Activated naive CD8-positive, alpha-beta T cell treated with anti-CD3 and anti-CD28 coated beads, Interleukin-2, amount 10 ng/mL, durations not matched to agents 7 days and 5 days (primary cell): Measurements from ENCODE around the gene BUB1B. TPM values are rescaled to one million over a fixed set of nuclear protein-coding genes. Genes with fewer than 3 reads are reported as not detected.

Experiments used
- ATAC-seq: fragments of 150-1000 bp; cut with Tn5 transposase; one replicate; pipeline ENCODE4 v1.10.0; 2021; ENCODE audit warnings: low read depth, moderate library complexity
- POLR2A ChIA-PET: fragments of 350-600 bp; sonication (Branson Sonifier 250); formaldehyde crosslinking; loops from one replicate; lab custom pipeline; 2021; ENCODE audit warnings: antibody characterized with exemption; lab: Charles Lee
- DNase-seq: peaks from one replicate; pipeline ENCODE4 v3.0.0; 2021
- H3K27ac Mint-ChIP-seq: one replicate; pipeline ENCODE4 v1.8.0; 2022; ENCODE audit warnings: mild to moderate bottlenecking, mixed read lengths
- H3K27me3 Mint-ChIP-seq: one replicate; pipeline ENCODE4 v1.8.0; 2022; ENCODE audit warnings: mild to moderate bottlenecking, moderate library complexity, mixed read lengths
- H3K36me3 Mint-ChIP-seq: one replicate; pipeline ENCODE4 v1.8.0; 2021; ENCODE audit warnings: mild to moderate bottlenecking, mixed read lengths
- H3K4me1 Mint-ChIP-seq: one replicate; pipeline ENCODE4 v1.8.0; 2021; ENCODE audit warnings: mixed read lengths
- H3K4me3 Mint-ChIP-seq: one replicate; pipeline ENCODE4 v1.8.0; 2022; ENCODE audit warnings: mild to moderate bottlenecking, moderate library complexity, mixed read lengths
- H3K9me3 Mint-ChIP-seq: one replicate; pipeline ENCODE4 v1.8.0; 2021; ENCODE audit warnings: mixed read lengths
- total RNA-seq, 2 experiments: library from RNA; stranded (reverse); gene quantifications; one replicate each; pipeline ENCODE4 v1.2.3, GENCODE V29; 2021

The BUB1B gene
- total RNA-seq, 2 experiments from 2014 or later: 59.3 TPM

GRCh38 chr15:40250771-40251483 is 90.1 kb downstream of the BUB1B start:
- Mint-ChIP-seq H3K27ac (no peak overlapping the region), H3K4me3 (no peak overlapping the region), H3K4me1 (peaks cover 9% of the 10 kb centered on the region), H3K27me3 (peaks cover 39% of the 10 kb centered on the region), H3K9me3 (no peaks in the 10 kb centered on the region), H3K36me3 (no peaks in the 10 kb centered on the region)
- no peak for DNase-seq
- ATAC-seq: no peak
- POLR2A ChIA-PET: no interaction called here

DNA sequence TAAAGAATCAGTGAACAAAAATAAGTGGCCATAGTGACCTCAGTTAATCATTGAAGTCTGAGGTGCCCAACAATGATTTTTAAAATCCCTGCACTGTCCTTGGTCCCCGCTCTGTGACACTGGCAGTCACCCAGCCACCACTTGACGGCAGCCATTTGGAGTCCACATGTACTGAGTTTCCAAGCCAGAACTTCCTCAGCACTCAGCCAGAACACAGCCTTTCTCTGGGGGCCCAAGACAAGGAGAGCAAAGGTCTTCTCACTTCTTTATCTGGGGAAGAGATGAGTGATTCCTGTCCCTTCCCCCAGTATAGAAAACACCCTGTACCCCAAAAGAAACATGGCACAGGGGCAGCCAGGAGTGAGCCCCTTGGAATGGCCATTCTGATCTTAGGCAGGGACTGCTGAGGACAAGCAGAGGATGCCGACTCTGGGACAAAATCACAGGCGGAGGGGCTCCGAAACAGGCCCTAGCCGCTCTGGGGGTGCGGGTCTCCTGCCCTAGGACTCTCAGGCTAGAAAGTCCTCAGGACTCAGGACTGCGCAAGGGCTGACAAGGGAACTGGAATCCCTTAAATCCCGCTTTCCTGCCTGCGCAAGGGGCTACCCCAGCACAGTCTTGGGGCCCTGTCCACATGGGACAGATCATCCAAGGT is 90.7 kb downstream of the BUB1B start:
- no peak overlapping the region for H3K27ac Mint-ChIP-seq
- POLR2A ChIA-PET: no interaction called here
- H3K4me3 Mint-ChIP-seq: peak overlapping the region; percentile 36
- H3K4me1 Mint-ChIP-seq: peaks cover 9% of the 10 kb centered on the region
- peaks cover 39% of the 10 kb centered on the region for H3K27me3 Mint-ChIP-seq
- ATAC-seq: no peak
- no peaks in the 10 kb centered on the region for H3K9me3 Mint-ChIP-seq
- H3K36me3 Mint-ChIP-seq: no peaks in the 10 kb centered on the region
- no peak for DNase-seq

- Mint-ChIP-seq H3K27ac (no peak overlapping the region), H3K27me3 (peaks cover 39% of the 10 kb centered on the region)
- POLR2A ChIA-PET: no interaction called here
Measured at GRCh38 chr15:40252141-40252437, 91.2 kb downstream of the BUB1B start.

DNA sequence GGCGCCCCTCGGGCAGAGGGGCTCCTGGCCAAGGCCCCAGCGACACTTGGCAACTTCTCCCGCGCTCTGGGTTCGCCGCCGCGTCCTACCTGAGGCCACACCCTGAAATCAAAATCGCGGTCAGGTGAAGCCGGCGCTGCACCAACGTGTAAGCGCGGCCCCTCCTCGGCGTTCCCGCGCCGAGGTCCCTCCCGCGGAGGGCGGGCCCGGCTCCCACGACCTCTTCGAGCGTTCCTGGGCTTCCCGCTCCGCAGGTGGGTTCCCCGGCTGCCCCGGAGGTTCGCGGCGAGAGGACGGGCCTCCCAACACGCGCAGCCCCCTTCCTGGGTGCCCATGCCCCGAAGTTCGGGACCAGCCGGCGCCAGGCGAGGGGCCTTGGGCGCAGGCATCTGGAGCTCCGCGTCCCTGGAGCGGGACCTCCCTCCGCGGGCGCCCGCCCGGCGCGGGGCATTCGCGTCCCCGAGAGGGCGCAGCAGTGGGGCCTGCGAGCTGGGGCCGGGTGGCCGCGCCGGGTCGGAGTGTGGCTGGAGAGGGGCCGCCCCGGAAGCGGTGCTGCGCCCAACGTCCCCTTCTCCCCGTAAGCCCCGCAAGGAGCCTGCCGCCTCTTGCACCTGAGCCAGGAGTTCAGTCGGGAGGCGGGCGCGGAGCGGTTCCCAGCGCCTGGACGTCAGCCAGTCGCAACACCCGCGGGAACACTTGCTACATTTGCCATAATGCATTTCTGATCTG is 91.7 kb downstream of the BUB1B start:
- H3K4me3 Mint-ChIP-seq: peak overlapping the region; percentile 84
- DNase-seq: peak; percentile 58
- H3K9me3 Mint-ChIP-seq: no peaks in the 10 kb centered on the region
- ATAC-seq: peak; percentile 59
- POLR2A ChIA-PET: no interaction called here
- peaks cover 39% of the 10 kb centered on the region for H3K27me3 Mint-ChIP-seq
- no peak overlapping the region for H3K27ac Mint-ChIP-seq
- no peaks in the 10 kb centered on the region for H3K36me3 Mint-ChIP-seq
- H3K4me1 Mint-ChIP-seq: peaks cover 9% of the 10 kb centered on the region

More at GRCh38 chr15:40252141-40252437, 91.2 kb downstream of the BUB1B start:
- Mint-ChIP-seq H3K4me1 (peaks cover 9% of the 10 kb centered on the region), H3K9me3 (no peaks in the 10 kb centered on the region), H3K4me3 (peak overlapping the region; percentile 32), H3K36me3 (no peaks in the 10 kb centered on the region)
- no peak for DNase-seq
- ATAC-seq: no peak

DNA sequence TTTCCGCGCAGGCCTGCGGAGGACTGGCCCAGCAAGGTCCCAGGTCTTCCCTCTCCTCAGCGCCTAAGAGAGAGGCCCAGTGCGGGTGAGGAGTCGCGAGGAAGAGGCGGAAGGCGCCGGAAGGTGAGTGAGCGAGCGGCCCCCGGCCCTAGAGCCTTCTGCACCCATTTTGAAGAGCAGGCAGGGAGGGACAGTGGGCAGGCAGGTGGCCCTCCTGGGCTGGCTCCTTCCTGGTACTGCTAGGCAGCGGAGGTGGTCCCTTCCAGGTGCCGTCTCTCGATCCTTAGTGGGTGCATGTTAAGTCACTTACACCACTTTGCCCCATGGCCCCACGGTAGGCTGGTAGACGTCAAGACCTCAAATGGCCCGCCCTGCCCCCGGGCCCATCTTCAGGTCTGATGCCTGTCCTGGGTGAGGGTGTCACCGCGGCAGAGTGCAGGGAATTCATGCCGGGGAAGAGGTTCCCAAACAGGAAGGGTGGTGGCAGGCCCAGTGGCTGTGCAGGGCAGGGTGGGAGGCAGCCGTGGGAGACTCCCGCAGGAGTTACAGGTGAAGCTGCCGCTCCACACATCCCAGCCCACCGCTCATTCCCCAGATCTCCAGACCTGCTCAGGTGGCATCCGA is 92.4 kb downstream of the BUB1B start:
- Mint-ChIP-seq H3K9me3 (no peaks in the 10 kb centered on the region), H3K27ac (no peak overlapping the region), H3K36me3 (no peaks in the 10 kb centered on the region), H3K27me3 (peaks cover 39% of the 10 kb centered on the region), H3K4me3 (peak overlapping the region; percentile 84), H3K4me1 (peaks cover 9% of the 10 kb centered on the region)
- peak; percentile 24 for ATAC-seq
- no peak for DNase-seq
- POLR2A ChIA-PET: no interaction called here

GRCh38 chr15:40254452-40254851 is 93.6 kb downstream of the BUB1B start:
- POLR2A ChIA-PET: no interaction called here
- Mint-ChIP-seq H3K4me3 (no peak overlapping the region), H3K36me3 (no peaks in the 10 kb centered on the region), H3K9me3 (no peaks in the 10 kb centered on the region), H3K27me3 (peaks cover 43% of the 10 kb centered on the region), H3K4me1 (peaks cover 9% of the 10 kb centered on the region), H3K27ac (no peak overlapping the region)
- ATAC-seq: no peak
- no peak for DNase-seq

DNA sequence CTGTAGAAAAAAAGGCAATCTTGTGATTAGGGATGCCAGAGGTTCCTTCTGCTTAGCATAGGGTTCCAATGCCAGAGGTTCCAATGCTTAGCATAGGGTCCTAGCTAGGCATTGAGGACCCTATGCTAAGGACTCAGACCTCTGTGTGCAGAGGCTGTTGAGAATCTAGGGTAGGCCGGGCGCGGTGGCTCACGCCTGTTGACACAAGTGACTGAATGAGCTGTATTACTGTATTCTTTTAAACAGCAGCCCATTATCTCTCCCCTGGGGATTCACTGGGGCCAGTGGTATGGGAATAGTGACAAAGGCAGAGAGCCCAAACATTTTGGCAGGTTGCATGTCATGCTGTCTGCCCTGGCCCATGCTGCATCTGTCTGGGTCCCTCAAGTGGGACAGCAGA is 94.2 kb downstream of the BUB1B start:
- Mint-ChIP-seq H3K9me3 (no peaks in the 10 kb centered on the region), H3K27me3 (peaks cover 40% of the 10 kb centered on the region), H3K4me1 (peaks cover 9% of the 10 kb centered on the region), H3K4me3 (no peak overlapping the region), H3K36me3 (no peaks in the 10 kb centered on the region), H3K27ac (no peak overlapping the region)
- POLR2A ChIA-PET: interaction anchor here (0.5 kb wide), 1 partner anchor 438 kb away, joined by 3 read pairs; no protein-coding TSS in a partner anchor
- no peak for DNase-seq
- ATAC-seq: no peak

- DNase-seq: no peak
- H3K4me1 Mint-ChIP-seq: peaks cover 9% of the 10 kb centered on the region
- POLR2A ChIA-PET: no interaction called here
- H3K4me3 Mint-ChIP-seq: no peak overlapping the region
- H3K36me3 Mint-ChIP-seq: no peaks in the 10 kb centered on the region
- no peak overlapping the region for H3K27ac Mint-ChIP-seq
- ATAC-seq: peak; percentile 31
- H3K9me3 Mint-ChIP-seq: no peaks in the 10 kb centered on the region
- H3K27me3 Mint-ChIP-seq: peaks cover 30% of the 10 kb centered on the region
Measured at GRCh38 chr15:40256638-40257235, 95.9 kb downstream of the BUB1B start.

DNA sequence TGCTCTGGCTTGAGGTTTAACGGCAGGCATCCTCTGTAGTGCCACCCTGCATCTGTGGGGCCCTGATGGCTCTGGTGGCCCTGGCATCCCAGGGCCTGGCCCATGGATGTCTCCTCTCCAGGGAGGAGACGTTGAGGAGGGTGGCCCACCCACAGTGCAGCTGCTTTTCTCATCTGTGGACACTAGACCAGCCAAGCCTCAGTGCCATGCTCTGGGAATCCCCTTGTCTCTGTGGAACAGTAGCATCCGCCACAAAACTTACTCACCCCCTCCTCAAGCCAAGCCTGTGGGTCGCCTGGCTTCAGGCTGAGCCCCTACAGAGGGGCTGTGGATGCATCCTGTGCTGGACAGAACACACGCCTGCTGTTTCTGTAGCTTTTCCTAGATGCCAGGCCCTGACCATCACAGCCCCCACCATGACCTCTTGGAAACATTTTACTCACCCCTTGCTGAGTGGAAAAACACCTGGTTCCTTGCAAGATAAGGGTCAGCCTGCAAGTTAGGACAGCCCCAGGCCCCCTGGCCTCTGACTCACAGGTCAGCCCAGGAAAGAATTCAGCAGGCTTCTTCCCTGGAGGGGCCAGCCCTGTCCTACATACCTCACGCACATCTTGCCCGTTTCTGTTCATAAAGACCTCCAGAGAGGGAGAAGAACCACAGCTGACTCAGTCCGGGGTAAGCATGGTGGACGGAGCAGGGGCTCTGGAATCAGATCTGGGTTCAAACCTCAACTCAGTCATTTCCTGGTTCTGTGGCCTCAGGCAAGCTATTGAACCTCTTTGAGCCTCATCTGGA is 97.0 kb downstream of the BUB1B start:
- Mint-ChIP-seq H3K9me3 (no peaks in the 10 kb centered on the region), H3K27ac (no peak overlapping the region), H3K4me3 (no peak overlapping the region), H3K27me3 (peaks cover 31% of the 10 kb centered on the region), H3K36me3 (no peaks in the 10 kb centered on the region), H3K4me1 (peaks cover 9% of the 10 kb centered on the region)
- DNase-seq (no peak), ATAC-seq (no peak)
- POLR2A ChIA-PET: no interaction called here

DNA sequence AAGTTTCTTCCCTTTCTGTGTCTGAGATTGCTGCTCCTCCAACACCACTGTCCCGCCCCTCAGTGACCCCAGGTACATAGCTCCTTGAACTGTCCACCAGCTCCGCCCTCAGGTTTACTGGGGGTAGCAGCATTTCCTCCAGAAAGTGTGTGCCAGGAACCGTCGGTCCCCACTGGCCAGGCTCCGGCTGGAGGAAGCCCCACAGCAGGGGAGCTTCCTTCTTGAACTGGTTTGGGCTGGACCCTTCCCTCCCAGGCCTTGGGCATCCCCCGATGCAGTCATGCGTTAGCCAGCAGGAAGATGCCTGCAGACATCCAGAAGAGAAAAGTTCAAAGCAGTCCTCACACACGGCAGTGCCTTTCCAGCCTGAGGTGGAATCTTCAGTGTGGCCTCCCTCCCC is 97.7 kb downstream of the BUB1B start:
- ATAC-seq: no peak
- POLR2A ChIA-PET: no interaction called here
- no peak for DNase-seq
- Mint-ChIP-seq H3K27me3 (peaks cover 25% of the 10 kb centered on the region), H3K4me3 (no peak overlapping the region), H3K36me3 (no peaks in the 10 kb centered on the region), H3K27ac (no peak overlapping the region), H3K4me1 (peaks cover 5% of the 10 kb centered on the region), H3K9me3 (no peaks in the 10 kb centered on the region)

DNA sequence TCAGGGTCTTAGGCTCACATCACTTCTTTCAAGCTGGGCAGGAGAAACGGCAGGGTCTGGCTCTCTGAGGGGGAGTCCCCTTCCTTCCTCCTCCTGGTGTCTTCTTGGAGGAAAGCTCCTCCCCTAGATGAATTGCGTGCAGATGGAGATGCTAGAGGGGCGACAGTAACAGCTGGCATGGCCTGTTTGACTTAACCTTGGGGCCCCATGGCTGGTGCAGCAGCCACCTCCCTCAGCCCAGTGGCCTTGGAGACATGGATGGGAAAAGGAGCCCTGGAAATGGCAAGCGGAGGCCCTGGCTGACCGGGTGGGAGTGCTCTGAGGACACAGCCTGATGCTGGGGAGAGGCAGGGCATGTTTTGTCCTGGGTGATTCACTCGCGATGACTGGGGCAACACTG is 98.2 kb downstream of the BUB1B start:
- no peak overlapping the region for H3K27ac Mint-ChIP-seq
- H3K4me1 Mint-ChIP-seq: peaks cover 1% of the 10 kb centered on the region
- H3K36me3 Mint-ChIP-seq: no peaks in the 10 kb centered on the region
- H3K9me3 Mint-ChIP-seq: no peaks in the 10 kb centered on the region
- ATAC-seq (no peak), DNase-seq (no peak)
- H3K4me3 Mint-ChIP-seq: no peak overlapping the region
- POLR2A ChIA-PET: no interaction called here
- peaks cover 21% of the 10 kb centered on the region for H3K27me3 Mint-ChIP-seq

- H3K4me3 Mint-ChIP-seq: no peak overlapping the region
- no peak for ATAC-seq
- peaks cover 13% of the 10 kb centered on the region for H3K27me3 Mint-ChIP-seq
- H3K4me1 Mint-ChIP-seq: no peaks in the 10 kb centered on the region
- no peak overlapping the region for H3K27ac Mint-ChIP-seq
- no peaks in the 10 kb centered on the region for H3K9me3 Mint-ChIP-seq
- no peaks in the 10 kb centered on the region for H3K36me3 Mint-ChIP-seq
- POLR2A ChIA-PET: no interaction called here
- no peak for DNase-seq
Measured at GRCh38 chr15:40263024-40263754, 102.3 kb downstream of the BUB1B start.
